K562 (cell line): Measurements from ENCODE around the gene CYP11A1. TPM values are rescaled to one million over a fixed set of nuclear protein-coding genes. Genes with fewer than 3 reads are reported as not detected.
A peak's percentile ranks its signal among the peaks of the same experiment; 100 is the strongest.

Experiments
- CEBPB ChIP-seq: fragments of 450-650 bp; IDR thresholded peaks from 2 replicates; pipeline ENCODE4 v1.6.1; 2016; ENCODE audit warnings: missing genetic modification characterization, missing compliant biosample characterization
- EP300 ChIP-seq: IDR thresholded peaks from 2 replicates; pipeline ENCODE4 v1.6.1; 2012; ENCODE audit warnings: low read length, improper control_type of control experiment
- KLF1 ChIP-seq: fragments of 450-650 bp; IDR thresholded peaks from 2 replicates; pipeline ENCODE4 v1.6.1; 2016; ENCODE audit warnings: missing genetic modification characterization, missing compliant biosample characterization
- MED1 ChIP-seq: sonication (generic); formaldehyde crosslinking; IDR thresholded peaks from 2 replicates; pipeline ENCODE4 v1.8.1; 2023; ENCODE audit warnings: missing genetic modification reagents, borderline replicate concordance
- NCOA2 ChIP-seq, 2 experiments: fragments of 450-650 bp; IDR thresholded peaks; 2 replicates each; pipeline ENCODE4 v1.6.1; 2018; ENCODE audit warnings: mild to moderate bottlenecking in 2 of 2, moderate library complexity in 1 of 2; ENCODE audit not compliant: partially characterized antibody in 2 of 2
- NELFE ChIP-seq: IDR thresholded peaks from 2 replicates; pipeline ENCODE4 v1.6.1; 2011; ENCODE audit warnings: mild to moderate bottlenecking; ENCODE audit not compliant: insufficient read depth, insufficient read length
- NR2C2 ChIP-seq, 2 experiments: fragments of 200-800 bp in 1 of 2; sonication (Bioruptor generic) in 1 of 2; sonication (generic) in 1 of 2; formaldehyde crosslinking in 1 of 2; IDR thresholded peaks; 2 replicates each; pipeline versions ENCODE4 v1.6.1 to v1.8.0; 2016 to 2022; ENCODE audit warnings: mild to moderate bottlenecking in 1 of 2, missing compliant biosample characterization in 1 of 2, missing genetic modification characterization in 1 of 2, missing genetic modification reagents in 1 of 2
- PHTF2 ChIP-seq: fragments of 250-450 bp; sonication (Bioruptor Pico); IDR thresholded peaks from 2 replicates; pipeline ENCODE4 v1.5.0; 2021; ENCODE audit warnings: mild to moderate bottlenecking
- RFX5 ChIP-seq: IDR thresholded peaks from 2 replicates; pipeline ENCODE4 v1.6.1; 2011; ENCODE audit warnings: low read depth, mild to moderate bottlenecking, improper control_type of control experiment, low read length
- SNRNP70 ChIP-seq: fragments of 200-400 bp; formaldehyde crosslinking; optimal IDR thresholded peaks from 2 replicates; pipeline ENCODE3; 2017; ENCODE audit warnings: low read depth, low read length
- SP2 ChIP-seq: IDR thresholded peaks from 2 replicates; pipeline ENCODE4 v1.6.1; 2011; ENCODE audit warnings: mild to moderate bottlenecking, low read depth, low read length, moderate library complexity; ENCODE audit not compliant: poor library complexity, severe bottlenecking; ENCODE audit errors: extremely low read depth
- U2AF1 ChIP-seq: fragments of 200-400 bp; formaldehyde crosslinking; optimal IDR thresholded peaks from 2 replicates; pipeline ENCODE3; 2017; ENCODE audit warnings: mild to moderate bottlenecking, low read depth, low read length, moderate library complexity
- U2AF2 ChIP-seq: fragments of 200-400 bp; formaldehyde crosslinking; optimal IDR thresholded peaks from 2 replicates; pipeline ENCODE3; 2017; ENCODE audit warnings: low read depth, mild to moderate bottlenecking, low read length
- XRCC3 ChIP-seq: fragments of 450-650 bp; IDR thresholded peaks from 2 replicates; pipeline ENCODE4 v1.6.1; 2017; ENCODE audit warnings: mild to moderate bottlenecking, moderate library complexity
- ZEB2 ChIP-seq: fragments of 450-650 bp; IDR thresholded peaks from 2 replicates; pipeline ENCODE4 v1.6.1; 2016
- polyA plus RNA-seq, 8 experiments: library from polyadenylated mRNA; depleted of rRNA in 4 of 8; stranded (reverse) in 5 of 8; unstranded in 3 of 8; fragments of >200 nt; fragmentation: Nextera tagmentation in 2 of 8; fragmentation: Illumina TruSeq in 1 of 8; extraction: Ambion mirVana in 2 of 8; extraction: Trizol in 1 of 8; gene quantifications; 2 replicates each; pipeline versions ENCODE4 v1.2.1 to v1.2.3, GENCODE V29; 2011 to 2014; ENCODE audit warnings: inconsistent platforms in 1 of 8, missing spikeins in 1 of 8
- total RNA-seq, 7 experiments: library from RNA; depleted of rRNA in 6 of 7; stranded (reverse); fragments of >200 nt in 6 of 7; fragmentation: Illumina TruSeq in 2 of 7; extraction: Trizol in 2 of 7; gene quantifications; 2 replicates each; pipeline versions ENCODE4 v1.2.1 to v1.2.3, GENCODE V29; 2011 to 2021; ENCODE audit warnings: low replicate concordance in 1 of 7
- TF ChIP-seq, protein P1 (sequence below), 2 experiments: fragments of 450-650 bp in 1 of 2; IDR thresholded peaks; 2 replicates each; pipeline ENCODE4 v1.6.1; 2011 to 2017; ENCODE audit warnings: low read depth in 2 of 2, antibody characterized with exemption in 1 of 2, borderline replicate concordance in 1 of 2, low read length in 1 of 2, mild to moderate bottlenecking in 1 of 2, mixed read lengths in 1 of 2; ENCODE audit not compliant: control insufficient read depth in 1 of 2
- TF ChIP-seq, protein P2 (sequence below), 2 experiments: fragments of 450-650 bp; IDR thresholded peaks; 2 replicates each; pipeline ENCODE4 v1.6.1; 2018; ENCODE audit warnings: mild to moderate bottlenecking in 2 of 2, low read depth in 1 of 2; ENCODE audit not compliant: partially characterized antibody in 2 of 2

CYP11A1 gene
- total and polyA plus RNA-seq, 9 of the 15 experiments (the other 6 are each of a cell fraction or from before 2014, with no cell fraction given) = 0.06 to 0.24 (median 0.10) TPM; not detected in 4

DNA sequence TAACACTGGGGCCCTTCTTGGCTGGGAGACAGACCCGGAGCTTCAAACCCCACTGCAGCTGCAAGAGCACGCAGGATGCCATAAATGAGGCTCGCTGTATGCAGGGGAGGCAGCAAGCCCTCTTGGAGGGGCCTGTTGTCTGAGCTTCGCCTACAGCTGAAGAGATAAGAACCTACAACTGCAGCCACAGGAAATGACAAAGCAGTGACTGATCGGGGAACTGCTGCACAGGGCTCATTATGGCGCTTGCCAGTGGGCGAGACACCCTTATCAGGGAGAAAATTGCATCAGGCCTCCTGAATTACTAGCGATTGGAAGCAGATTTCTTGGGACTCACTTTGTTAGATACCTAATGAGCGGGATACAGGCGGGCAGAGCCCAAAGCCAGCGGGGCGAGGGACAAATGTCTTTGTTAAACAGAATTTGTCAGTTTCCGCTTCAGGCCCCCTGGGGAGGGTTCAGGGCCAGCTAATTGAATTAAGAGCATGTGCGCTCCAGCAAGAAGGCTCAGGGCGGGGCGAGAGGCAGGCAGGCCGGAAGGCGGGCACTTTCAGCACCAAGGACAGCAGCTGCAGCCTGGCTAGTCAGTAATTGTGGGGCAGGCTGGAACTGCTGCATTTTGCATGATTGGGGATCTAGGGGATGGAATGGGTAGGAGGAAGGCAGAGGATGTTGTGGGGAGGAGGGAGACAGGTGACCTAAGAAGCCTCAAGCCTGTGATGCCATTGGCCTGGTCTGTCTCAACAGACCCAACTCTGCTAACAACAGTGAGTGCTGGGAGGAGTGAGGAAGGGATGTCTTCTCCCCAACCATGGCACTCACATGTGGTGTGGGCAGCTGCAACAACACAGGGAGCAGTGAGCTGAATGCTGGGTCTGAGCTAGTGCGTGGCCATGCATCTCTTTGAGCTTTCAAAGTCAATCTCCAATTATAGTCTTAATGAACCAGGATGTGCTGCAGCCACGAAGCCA is 76.1 kb downstream of the CYP11A1 start (continued):
- TF ChIP-seq U2AF2 (no peak), MED1 (CRISPR knock-in tag) (no peak), SNRNP70 (no peak), EP300 (peak; percentile 66; the same call in 1 of the 2 replicates), RFX5 (no peak), PHTF2 (no peak), NR2C2 (CRISPR knock-in tag; IDR thresholded peaks at IDR 0.05) (peak; percentile 83), NR2C2 (tag; IDR thresholded peaks at IDR 0.05) (0 out of 2 replicates have a peak, but pooled peaks have one; percentile 24), XRCC3 (no peak), SP2 (no peak), NELFE (no peak), KLF1 (tag) (0 out of 2 replicates have a peak, but pooled peaks have one; percentile 33), NCOA2 (IDR thresholded peaks at IDR 0.05; ENCODE audit: partially characterized antibody in 2 of 2) (no peak), CEBPB (tag) (0 out of 2 replicates have a peak, but pooled peaks have one; percentile 39), U2AF1 (no peak), ZEB2 (no peak)
- TF ChIP-seq, protein P1, sequence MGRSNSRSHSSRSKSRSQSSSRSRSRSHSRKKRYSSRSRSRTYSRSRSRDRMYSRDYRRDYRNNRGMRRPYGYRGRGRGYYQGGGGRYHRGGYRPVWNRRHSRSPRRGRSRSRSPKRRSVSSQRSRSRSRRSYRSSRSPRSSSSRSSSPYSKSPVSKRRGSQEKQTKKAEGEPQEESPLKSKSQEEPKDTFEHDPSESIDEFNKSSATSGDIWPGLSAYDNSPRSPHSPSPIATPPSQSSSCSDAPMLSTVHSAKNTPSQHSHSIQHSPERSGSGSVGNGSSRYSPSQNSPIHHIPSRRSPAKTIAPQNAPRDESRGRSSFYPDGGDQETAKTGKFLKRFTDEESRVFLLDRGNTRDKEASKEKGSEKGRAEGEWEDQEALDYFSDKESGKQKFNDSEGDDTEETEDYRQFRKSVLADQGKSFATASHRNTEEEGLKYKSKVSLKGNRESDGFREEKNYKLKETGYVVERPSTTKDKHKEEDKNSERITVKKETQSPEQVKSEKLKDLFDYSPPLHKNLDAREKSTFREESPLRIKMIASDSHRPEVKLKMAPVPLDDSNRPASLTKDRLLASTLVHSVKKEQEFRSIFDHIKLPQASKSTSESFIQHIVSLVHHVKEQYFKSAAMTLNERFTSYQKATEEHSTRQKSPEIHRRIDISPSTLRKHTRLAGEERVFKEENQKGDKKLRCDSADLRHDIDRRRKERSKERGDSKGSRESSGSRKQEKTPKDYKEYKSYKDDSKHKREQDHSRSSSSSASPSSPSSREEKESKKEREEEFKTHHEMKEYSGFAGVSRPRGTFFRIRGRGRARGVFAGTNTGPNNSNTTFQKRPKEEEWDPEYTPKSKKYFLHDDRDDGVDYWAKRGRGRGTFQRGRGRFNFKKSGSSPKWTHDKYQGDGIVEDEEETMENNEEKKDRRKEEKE (IDR thresholded peaks at IDR 0.05; ENCODE audit: borderline replicate concordance in 1 of 2, control insufficient read depth in 1 of 2, low read depth in 2 of 2, low read length in 1 of 2) = no peak
- TF ChIP-seq, protein P2, sequence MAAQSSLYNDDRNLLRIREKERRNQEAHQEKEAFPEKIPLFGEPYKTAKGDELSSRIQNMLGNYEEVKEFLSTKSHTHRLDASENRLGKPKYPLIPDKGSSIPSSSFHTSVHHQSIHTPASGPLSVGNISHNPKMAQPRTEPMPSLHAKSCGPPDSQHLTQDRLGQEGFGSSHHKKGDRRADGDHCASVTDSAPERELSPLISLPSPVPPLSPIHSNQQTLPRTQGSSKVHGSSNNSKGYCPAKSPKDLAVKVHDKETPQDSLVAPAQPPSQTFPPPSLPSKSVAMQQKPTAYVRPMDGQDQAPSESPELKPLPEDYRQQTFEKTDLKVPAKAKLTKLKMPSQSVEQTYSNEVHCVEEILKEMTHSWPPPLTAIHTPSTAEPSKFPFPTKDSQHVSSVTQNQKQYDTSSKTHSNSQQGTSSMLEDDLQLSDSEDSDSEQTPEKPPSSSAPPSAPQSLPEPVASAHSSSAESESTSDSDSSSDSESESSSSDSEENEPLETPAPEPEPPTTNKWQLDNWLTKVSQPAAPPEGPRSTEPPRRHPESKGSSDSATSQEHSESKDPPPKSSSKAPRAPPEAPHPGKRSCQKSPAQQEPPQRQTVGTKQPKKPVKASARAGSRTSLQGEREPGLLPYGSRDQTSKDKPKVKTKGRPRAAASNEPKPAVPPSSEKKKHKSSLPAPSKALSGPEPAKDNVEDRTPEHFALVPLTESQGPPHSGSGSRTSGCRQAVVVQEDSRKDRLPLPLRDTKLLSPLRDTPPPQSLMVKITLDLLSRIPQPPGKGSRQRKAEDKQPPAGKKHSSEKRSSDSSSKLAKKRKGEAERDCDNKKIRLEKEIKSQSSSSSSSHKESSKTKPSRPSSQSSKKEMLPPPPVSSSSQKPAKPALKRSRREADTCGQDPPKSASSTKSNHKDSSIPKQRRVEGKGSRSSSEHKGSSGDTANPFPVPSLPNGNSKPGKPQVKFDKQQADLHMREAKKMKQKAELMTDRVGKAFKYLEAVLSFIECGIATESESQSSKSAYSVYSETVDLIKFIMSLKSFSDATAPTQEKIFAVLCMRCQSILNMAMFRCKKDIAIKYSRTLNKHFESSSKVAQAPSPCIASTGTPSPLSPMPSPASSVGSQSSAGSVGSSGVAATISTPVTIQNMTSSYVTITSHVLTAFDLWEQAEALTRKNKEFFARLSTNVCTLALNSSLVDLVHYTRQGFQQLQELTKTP (IDR thresholded peaks at IDR 0.05; ENCODE audit: low read depth in 1 of 2, partially characterized antibody in 2 of 2) = peak in 1 of 2 experiments; percentile 97
